H9 (cell line): ENCODE data around the gene VWDE. TPM values are rescaled to one million over a fixed set of nuclear protein-coding genes. Genes with fewer than 3 reads are reported as not detected.

Experiments
- DNase-seq: peaks from one replicate; pipeline ENCODE4 v3.0.0-alpha.2; 2017
- H2AFZ ChIP-seq: one replicate; pipeline ENCODE4 v1.6.1; 2013; ENCODE audit warnings: mild to moderate bottlenecking, low read length, control low read depth, moderate library complexity
- H2AK5ac ChIP-seq: 2 replicates; pipeline ENCODE4 v1.6.1; 2013; ENCODE audit warnings: low read length, control low read depth, mixed read lengths; ENCODE audit not compliant: insufficient read length
- H2BK120ac ChIP-seq: one replicate; pipeline ENCODE4 v1.6.1; 2013; ENCODE audit warnings: low read depth, mild to moderate bottlenecking, low read length, control low read depth, inconsistent platforms; ENCODE audit not compliant: poor library complexity, severe bottlenecking
- H2BK12ac ChIP-seq: 2 replicates; pipeline ENCODE4 v1.6.1; 2013; ENCODE audit warnings: low read length, control low read depth, mixed read lengths, low read depth; ENCODE audit not compliant: insufficient read length
- H2BK15ac ChIP-seq: 2 replicates; pipeline ENCODE4 v1.6.1; 2013; ENCODE audit warnings: low read depth, low read length, control low read depth
- H2BK20ac ChIP-seq: one replicate; pipeline ENCODE4 v1.6.1; 2013; ENCODE audit warnings: low read depth, mild to moderate bottlenecking, low read length, control low read depth, inconsistent platforms; ENCODE audit not compliant: poor library complexity, severe bottlenecking
- H2BK5ac ChIP-seq: 2 replicates; pipeline ENCODE4 v1.6.1; 2013; ENCODE audit warnings: low read length, control low read depth, mixed read lengths; ENCODE audit not compliant: insufficient read length
- H3K14ac ChIP-seq: 2 replicates; pipeline ENCODE4 v1.6.1; 2013; ENCODE audit warnings: low read length, control low read depth; ENCODE audit not compliant: insufficient read depth
- H3K18ac ChIP-seq: 2 replicates; pipeline ENCODE4 v1.6.1; 2013; ENCODE audit warnings: low read depth, mild to moderate bottlenecking, mixed read lengths, low read length, control low read depth; ENCODE audit not compliant: insufficient read length
- H3K23ac ChIP-seq: 2 replicates; pipeline ENCODE4 v1.6.1; 2013; ENCODE audit warnings: low read length, control low read depth, mixed read lengths, low read depth; ENCODE audit not compliant: insufficient read length
- H3K23me2 ChIP-seq: 2 replicates; pipeline ENCODE4 v1.6.1; 2013; ENCODE audit warnings: low read depth, mild to moderate bottlenecking, mixed read lengths, low read length, control low read depth; ENCODE audit not compliant: insufficient read length, poor library complexity, severe bottlenecking
- H3K27ac ChIP-seq: 2 replicates; pipeline ENCODE4 v1.5.1; 2013; ENCODE audit warnings: low read length, control low read depth, mixed read lengths, low read depth; ENCODE audit not compliant: insufficient read length
- H3K27me3 ChIP-seq: 2 replicates; pipeline ENCODE4 v1.6.1; 2013; ENCODE audit warnings: low read length, control low read depth, inconsistent platforms; ENCODE audit not compliant: insufficient read depth
- H3K4ac ChIP-seq: 2 replicates; pipeline ENCODE4 v1.6.1; 2013; ENCODE audit warnings: low read depth, mild to moderate bottlenecking, control low read depth, inconsistent platforms, low read length, moderate library complexity
- H3K4me1 ChIP-seq: 2 replicates; pipeline ENCODE4 v1.6.1; 2013; ENCODE audit warnings: low read length, control low read depth, inconsistent platforms; ENCODE audit not compliant: insufficient read depth
- H3K4me2 ChIP-seq: 2 replicates; pipeline ENCODE4 v1.6.1; 2013; ENCODE audit warnings: low read length, control low read depth, mixed read lengths; ENCODE audit not compliant: insufficient read length, insufficient read depth
- H3K56ac ChIP-seq: 2 replicates; pipeline ENCODE4 v1.6.1; 2013; ENCODE audit warnings: low read depth, mild to moderate bottlenecking, mixed read lengths, low read length, control low read depth; ENCODE audit not compliant: insufficient read length
- H3K79me1 ChIP-seq: 2 replicates; pipeline ENCODE4 v1.6.1; 2013; ENCODE audit warnings: low read depth, mild to moderate bottlenecking, moderate library complexity, low read length, control low read depth, inconsistent platforms; ENCODE audit not compliant: insufficient read depth, poor library complexity, severe bottlenecking
- H3K79me2 ChIP-seq: 2 replicates; pipeline ENCODE4 v1.6.1; 2013; ENCODE audit warnings: low read length, control low read depth, inconsistent platforms; ENCODE audit not compliant: insufficient read depth
- H3K9ac ChIP-seq: 2 replicates; pipeline ENCODE4 v1.6.1; 2013; ENCODE audit warnings: low read length, control low read depth, mixed read lengths; ENCODE audit not compliant: insufficient read length; ENCODE audit errors: extremely low read depth
- H3K9me3 ChIP-seq: one replicate; pipeline ENCODE4 v1.6.1; 2013; ENCODE audit warnings: low read depth, low read length, inconsistent platforms; ENCODE audit not compliant: control insufficient read depth
- H3T11ph ChIP-seq: one replicate; pipeline ENCODE4 v1.6.1; 2013; ENCODE audit warnings: mild to moderate bottlenecking, low read length, control low read depth, inconsistent platforms
- H4K20me1 ChIP-seq: one replicate; pipeline ENCODE4 v1.6.1; 2013; ENCODE audit not compliant: control insufficient read depth, insufficient read length, insufficient read depth
- H4K5ac ChIP-seq: 2 replicates; pipeline ENCODE4 v1.6.1; 2013; ENCODE audit warnings: low read depth, mild to moderate bottlenecking, mixed read lengths, low read length, control low read depth; ENCODE audit not compliant: insufficient read length
- H4K8ac ChIP-seq: replicated peaks from 2 replicates; pipeline ENCODE4 v1.6.1; 2013; ENCODE audit warnings: low read length, control low read depth, mixed read lengths, low read depth; ENCODE audit not compliant: insufficient read length
- H4K91ac ChIP-seq: 2 replicates; pipeline ENCODE4 v1.6.1; 2013; ENCODE audit warnings: low read depth, mild to moderate bottlenecking, moderate library complexity, mixed read lengths, low read length, control low read depth; ENCODE audit not compliant: insufficient read length
- H3K27ac Mint-ChIP-seq, 3 experiments: 2 replicates in 2 of 3; 3 replicates in 1 of 3; pipeline ENCODE4 v1.8.0; 2020 to 2021; ENCODE audit warnings: mixed read lengths in 3 of 3, mild to moderate bottlenecking in 1 of 3, moderate library complexity in 1 of 3
- H3K27me3 Mint-ChIP-seq: 2 replicates; pipeline ENCODE4 v1.8.0; 2021; ENCODE audit warnings: low read depth, mild to moderate bottlenecking, moderate library complexity, mixed read lengths
- H3K36me3 Mint-ChIP-seq, 3 experiments: 2 replicates in 2 of 3; 3 replicates in 1 of 3; pipeline ENCODE4 v1.8.0; 2020 to 2021; ENCODE audit warnings: low read depth in 3 of 3, mixed read lengths in 3 of 3; ENCODE audit not compliant: insufficient read depth in 1 of 3
- H3K4me1 Mint-ChIP-seq, 2 experiments: 2 replicates each; pipeline ENCODE4 v1.8.0; 2020; ENCODE audit warnings: mixed read lengths in 2 of 2
- H3K4me3 Mint-ChIP-seq, 2 experiments: 2 replicates in 1 of 2; 3 replicates in 1 of 2; pipeline ENCODE4 v1.8.0; 2020 to 2021; ENCODE audit warnings: mild to moderate bottlenecking in 2 of 2, mixed read lengths in 2 of 2, moderate library complexity in 1 of 2
- H3K9me3 Mint-ChIP-seq, 2 experiments: 2 replicates in 1 of 2; 3 replicates in 1 of 2; pipeline ENCODE4 v1.8.0; 2020; ENCODE audit warnings: mild to moderate bottlenecking in 2 of 2, mixed read lengths in 2 of 2, moderate library complexity in 1 of 2
- CTCF ChIP-seq: fragments of 200-600 bp; sonication (generic); conservative IDR thresholded peaks from 3 replicates; pipeline ENCODE4 v1.8.0; 2021; ENCODE audit warnings: antibody characterized with exemption, mild to moderate bottlenecking
- WGBS: extraction: QIAGEN DNeasy Blood & Tissue Kit; methylation state at CpG from one replicate; pipeline ENCODE4 v1.1.7; 2013; ENCODE audit warnings: missing lambda C conversion rate, low lambda C conversion rate, mixed read lengths; ENCODE audit not compliant: insufficient read length; ENCODE audit errors: extremely low coverage; 5-methylcytosine and 5-hydroxymethylcytosine counted together
- total RNA-seq: library from RNA; stranded (reverse); gene quantifications from 2 replicates; pipeline ENCODE4 v1.2.1, GENCODE V29; 2021

The VWDE gene
- total RNA-seq, 1 experiment from 2014 or later: 18.1 TPM

GRCh38 chr7:12296051-12296570 lies 107.6 kb downstream of the VWDE start:
- Histone ChIP-seq H3K56ac (no peak overlapping the region), H3K79me2 (no peaks in the 10 kb centered on the region; the same call in 1 of the 2 replicates), H3K23ac (no peak overlapping the region), H2BK15ac (no peak overlapping the region), H3K14ac (no peak overlapping the region; the same call in 1 of the 2 replicates), H2BK12ac (no peak overlapping the region), H3K27me3 (no peaks in the 10 kb centered on the region; the same call in 1 of the 2 replicates), H4K5ac (no peak overlapping the region), H2BK20ac (no peak overlapping the region), H2BK5ac (no peak overlapping the region), H3K9ac (no peak overlapping the region), H2AFZ (no peak overlapping the region), H3T11ph (no peak overlapping the region), H3K18ac (no peak overlapping the region), H2AK5ac (no peak overlapping the region), H3K4me2 (no peak overlapping the region), H3K4ac (no peak overlapping the region), H3K9me3 (peaks cover 8% of the 10 kb centered on the region), H3K23me2 (no peaks in the 10 kb centered on the region), H3K79me1 (no peaks in the 10 kb centered on the region), H3K27ac (no peak overlapping the region), H4K91ac (no peak overlapping the region), H4K8ac (no peak overlapping the region), H2BK120ac (no peak overlapping the region), H3K4me1 (no peaks in the 10 kb centered on the region; the same call in 1 of the 2 replicates), H4K20me1 (no peaks in the 10 kb centered on the region)
- no CpG with 5 or more reads among the region's 7 CpGs for WGBS
- H3K4me3 Mint-ChIP-seq: no peak overlapping the region
- H3K27ac Mint-ChIP-seq: peak overlapping the region in 1 of 3 experiments; percentile 21; a peak in 2 of 7 replicates
- no peak for DNase-seq
- H3K4me1 Mint-ChIP-seq: peaks cover 18 to 19% of the 10 kb centered on the region in 2 experiments
- H3K36me3 Mint-ChIP-seq: peaks cover 9 to 24% (median 10%) of the 10 kb centered on the region in 3 experiments
- no peak for TF ChIP-seq CTCF
- peaks cover 12 to 18% of the 10 kb centered on the region in 2 experiments for H3K9me3 Mint-ChIP-seq
- H3K27me3 Mint-ChIP-seq: no peaks in the 10 kb centered on the region
